Hepatocyte (in vitro differentiated cells): Measurements from ENCODE around the gene COPS6.

ENCODE experiments used
- EZH2 ChIP-seq: fragments of 200-600 bp; sonication (generic); IDR thresholded peaks from 2 replicates; pipeline ENCODE4 v1.6.1; 2016; ENCODE audit warnings: antibody characterized with exemption, mild to moderate bottlenecking, borderline replicate concordance
- TF ChIP-seq, protein P1 (sequence below): fragments of 200-600 bp; sonication (generic); IDR thresholded peaks from 2 replicates; pipeline ENCODE4 v1.5.1; 2016; ENCODE audit warnings: antibody characterized with exemption, mild to moderate bottlenecking; ENCODE audit not compliant: poor library complexity

DNA sequence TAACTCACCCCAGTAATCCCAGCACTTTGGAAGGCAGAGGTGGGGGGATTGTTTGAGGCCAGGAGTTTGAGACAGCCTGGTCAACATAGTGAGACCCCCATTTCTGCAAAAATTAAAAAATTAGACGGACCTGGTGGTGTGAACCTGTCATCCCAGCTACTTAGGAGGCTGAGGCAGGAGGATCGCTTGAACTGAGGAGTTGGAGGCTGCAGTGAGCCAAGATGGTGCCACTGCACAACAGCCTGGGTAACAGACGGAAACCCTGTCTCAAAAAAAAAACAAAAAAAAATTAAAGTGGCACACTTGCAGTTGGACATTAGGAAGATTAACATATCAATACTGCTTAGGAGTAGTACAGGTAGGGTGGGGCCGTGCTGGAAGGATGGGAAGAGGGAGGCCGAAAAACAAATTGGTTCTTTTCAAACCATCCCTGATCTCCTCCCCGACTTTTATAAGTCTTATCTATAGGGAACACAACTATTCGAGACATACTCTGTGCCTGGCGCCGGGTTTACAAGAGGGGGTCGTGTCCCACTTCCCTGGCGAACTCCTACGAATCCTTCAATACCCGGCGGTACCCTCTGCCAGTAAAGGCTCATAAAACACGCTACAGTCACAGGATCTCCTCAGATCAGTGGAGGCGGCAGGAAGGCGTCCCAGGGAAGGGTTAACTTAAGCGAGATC lies 29.8 kb downstream of the COPS6 start:
- TF ChIP-seq, protein P1, sequence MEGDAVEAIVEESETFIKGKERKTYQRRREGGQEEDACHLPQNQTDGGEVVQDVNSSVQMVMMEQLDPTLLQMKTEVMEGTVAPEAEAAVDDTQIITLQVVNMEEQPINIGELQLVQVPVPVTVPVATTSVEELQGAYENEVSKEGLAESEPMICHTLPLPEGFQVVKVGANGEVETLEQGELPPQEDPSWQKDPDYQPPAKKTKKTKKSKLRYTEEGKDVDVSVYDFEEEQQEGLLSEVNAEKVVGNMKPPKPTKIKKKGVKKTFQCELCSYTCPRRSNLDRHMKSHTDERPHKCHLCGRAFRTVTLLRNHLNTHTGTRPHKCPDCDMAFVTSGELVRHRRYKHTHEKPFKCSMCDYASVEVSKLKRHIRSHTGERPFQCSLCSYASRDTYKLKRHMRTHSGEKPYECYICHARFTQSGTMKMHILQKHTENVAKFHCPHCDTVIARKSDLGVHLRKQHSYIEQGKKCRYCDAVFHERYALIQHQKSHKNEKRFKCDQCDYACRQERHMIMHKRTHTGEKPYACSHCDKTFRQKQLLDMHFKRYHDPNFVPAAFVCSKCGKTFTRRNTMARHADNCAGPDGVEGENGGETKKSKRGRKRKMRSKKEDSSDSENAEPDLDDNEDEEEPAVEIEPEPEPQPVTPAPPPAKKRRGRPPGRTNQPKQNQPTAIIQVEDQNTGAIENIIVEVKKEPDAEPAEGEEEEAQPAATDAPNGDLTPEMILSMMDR, result no peak
- no peak for TF ChIP-seq EZH2
